ENCODE data around the gene TMEM132E.

TMEM132E gene

DNA sequence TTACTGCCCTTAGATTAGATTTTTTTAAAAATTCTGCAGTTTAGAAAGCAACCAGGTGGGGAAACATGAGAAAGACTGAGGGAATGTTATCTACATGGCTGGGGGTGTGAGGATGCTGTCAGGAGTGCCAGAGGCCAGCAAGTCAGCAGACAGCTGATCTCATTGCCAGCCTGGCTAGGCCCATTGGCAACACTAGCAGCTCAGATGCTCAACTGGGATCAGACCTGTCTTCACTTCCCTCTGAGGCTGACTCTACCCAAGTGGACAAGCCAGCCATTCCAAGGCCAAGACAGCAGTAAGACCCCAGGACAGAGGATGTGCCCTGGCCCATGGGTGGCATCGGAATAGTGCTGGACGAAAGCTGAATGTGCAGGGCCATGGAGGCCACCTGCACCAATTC is 96.2 kb downstream of the TMEM132E start:
- no peak for TF ChIP-seq POLR2A (IDR thresholded peaks at IDR 0.05; ENCODE audit: low read length)
- no peak for TF ChIP-seq GATA1 (IDR thresholded peaks at IDR 0.05; ENCODE audit: low read depth, low read length)

DNA sequence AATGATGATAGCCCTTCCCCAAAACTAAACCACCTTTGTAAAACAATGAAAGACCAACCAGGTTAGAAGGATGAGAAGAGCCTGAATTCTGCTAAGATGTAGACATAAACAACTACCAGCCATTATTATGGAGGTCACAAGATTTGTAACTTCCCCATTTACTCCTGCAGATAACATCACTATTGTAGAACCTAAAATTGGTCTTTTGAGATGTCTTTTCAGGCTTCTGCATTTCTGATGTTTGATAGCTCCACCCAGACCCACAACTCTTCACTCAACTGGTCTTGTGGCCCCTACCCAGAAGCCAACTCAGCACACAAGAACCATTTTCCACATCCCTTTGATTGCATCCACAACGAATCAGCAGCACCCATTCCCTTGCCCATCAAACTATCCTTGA is 100.8 kb downstream of the TMEM132E start:
- TF ChIP-seq GATA1 (IDR thresholded peaks at IDR 0.05; ENCODE audit: low read depth, low read length) (no peak), POLR2A (IDR thresholded peaks at IDR 0.05; ENCODE audit: low read length) (no peak)

More for the DNA sequence above, 96.2 kb downstream of the TMEM132E start:
- DNase-seq: no peak

DNA sequence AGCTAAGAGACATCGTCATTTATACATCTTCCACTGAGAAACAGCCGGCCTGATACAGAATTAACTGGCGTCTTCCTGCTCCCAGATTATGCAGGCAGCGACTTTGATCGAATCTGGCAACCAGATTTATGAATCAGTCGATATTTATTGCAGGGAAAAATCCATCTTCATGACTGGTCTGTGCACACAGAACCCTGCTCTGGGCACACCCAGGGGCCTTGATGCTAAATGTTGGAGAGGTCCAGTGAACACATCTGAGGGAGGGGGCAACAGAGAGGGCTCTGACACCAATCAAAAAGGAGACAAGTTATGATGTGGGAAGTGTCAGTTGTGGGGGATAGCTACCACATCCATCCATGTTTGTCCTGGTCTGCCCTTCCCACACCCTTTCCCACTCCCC is 102.9 kb downstream of the TMEM132E start:
- no peak for TF ChIP-seq GATA1 (IDR thresholded peaks at IDR 0.05; ENCODE audit: low read depth, low read length)
- TF ChIP-seq POLR2A (IDR thresholded peaks at IDR 0.05; ENCODE audit: low read length): no peak
- DNase-seq: no peak

More for the DNA sequence above, 100.8 kb downstream of the TMEM132E start:
- DNase-seq: no peak

DNA sequence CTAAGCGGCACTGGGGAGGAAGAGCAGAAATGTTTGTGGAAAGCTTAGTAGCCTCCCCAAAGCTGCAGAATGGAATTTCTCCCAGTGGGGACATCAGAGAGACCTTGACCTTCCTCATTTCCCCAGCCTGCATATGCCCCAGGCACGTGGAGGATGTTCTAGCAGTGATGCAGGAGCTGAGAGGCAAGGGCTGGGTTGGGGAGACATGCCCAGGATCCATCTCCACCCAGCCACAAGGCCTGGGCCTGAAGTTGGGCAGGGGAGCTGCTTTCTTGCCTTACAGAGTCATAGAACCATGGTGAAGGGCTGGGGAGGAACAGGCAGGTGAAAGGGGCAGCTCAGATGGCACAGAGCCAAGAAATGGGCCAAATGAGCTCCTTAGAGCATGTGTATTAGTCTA is 104.0 kb downstream of the TMEM132E start:
- no peak for TF ChIP-seq GATA1 (IDR thresholded peaks at IDR 0.05; ENCODE audit: low read depth, low read length)
- TF ChIP-seq POLR2A (IDR thresholded peaks at IDR 0.05; ENCODE audit: low read length): no peak
- no peak for DNase-seq
